Spleen (tissue), 11 donors: Measurements from ENCODE around the gene SASH1. TPM values are rescaled to one million over a fixed set of nuclear protein-coding genes. Genes with fewer than 3 reads are reported as not detected.
A peak's percentile ranks its signal among the peaks of the same experiment; 100 is the strongest.

Experiments used
- DNase-seq: peaks from one replicate; pipeline ENCODE4 v3.0.0-alpha.2; 2020
- H3K27ac ChIP-seq, 8 donors: fragments of 200-600 bp; sonication (generic) in 7 of 8; 1 replicate in 4 of 8; 2 replicates in 4 of 8; pipeline versions ENCODE4 v1.5.0 to v1.8.0; 2016 to 2021; ENCODE audit warnings: inconsistent platforms in 4 of 8, mild to moderate bottlenecking in 4 of 8, moderate library complexity in 1 of 8
- H3K27me3 ChIP-seq, 7 donors: fragments of 200-600 bp; sonication (generic) in 6 of 7; replicated peaks in 1 of 7; 1 replicate in 4 of 7; 2 replicates in 3 of 7; pipeline versions ENCODE4 v1.5.0 to v1.8.0; 2016 to 2021; ENCODE audit warnings: inconsistent platforms in 3 of 7, mild to moderate bottlenecking in 1 of 7
- H3K36me3 ChIP-seq, 6 donors: fragments of 200-600 bp; sonication (generic) in 5 of 6; 1 replicate in 4 of 6; 2 replicates in 2 of 6; pipeline versions ENCODE4 v1.5.0 to v1.8.0; 2016 to 2021; ENCODE audit warnings: inconsistent platforms in 2 of 6
- H3K4me1 ChIP-seq, 6 donors: fragments of 200-600 bp; sonication (generic) in 5 of 6; 1 replicate in 3 of 6; 2 replicates in 3 of 6; pipeline versions ENCODE4 v1.5.0 to v1.8.0; 2016 to 2021; ENCODE audit warnings: inconsistent platforms in 3 of 6
- H3K4me3 ChIP-seq, 8 donors: fragments of 200-600 bp; sonication (generic) in 7 of 8; 1 replicate in 4 of 8; 2 replicates in 4 of 8; pipeline versions ENCODE4 v1.5.0 to v1.8.0; 2016 to 2021; ENCODE audit warnings: inconsistent platforms in 4 of 8, mild to moderate bottlenecking in 4 of 8, moderate library complexity in 2 of 8
- H3K9me3 ChIP-seq, 8 donors: fragments of 200-600 bp; sonication (generic) in 7 of 8; 1 replicate in 4 of 8; 2 replicates in 4 of 8; pipeline versions ENCODE4 v1.5.0 to v1.8.0; 2016 to 2021; ENCODE audit warnings: inconsistent platforms in 4 of 8
- POLR2A ChIP-seq, 3 donors: fragments of 450-650 bp; IDR thresholded peaks; one replicate each; pipeline ENCODE4 v1.5.1; 2017; ENCODE audit warnings: antibody characterized with exemption in 3 of 3, mild to moderate bottlenecking in 1 of 3
- POLR2AphosphoS5 ChIP-seq, 3 donors: sonication (generic); formaldehyde crosslinking; IDR thresholded peaks; one replicate each; pipeline ENCODE4 v1.5.1; 2017; ENCODE audit warnings: antibody characterized with exemption in 3 of 3
- WGBS, 5 donors: extraction: QIAGEN DNeasy Blood & Tissue Kit in 3 of 5; methylation state at CpG; one replicate each; pipeline versions ENCODE4 v1.1.5 to v1.1.7; 2013 to 2018; 5-methylcytosine and 5-hydroxymethylcytosine counted together
- intact Hi-C: fragments of 100-400 bp; cut with DNase I; formaldehyde crosslinking; loops from one replicate; pipeline ENCODE4 v1.15.0; 2023; ENCODE audit warnings: low total_unique reads
- polyA plus RNA-seq, 3 donors: library from polyadenylated mRNA; stranded (reverse); fragments of 200-250 nt; gene quantifications; one replicate each; pipeline ENCODE4 v1.2.1, GENCODE V29; 2013
- total RNA-seq, 7 donors: library from RNA; depleted of rRNA in 3 of 7; stranded (reverse); fragments of >200 nt in 3 of 7; fragmentation: NEBNext Ultra II Directional in 4 of 7; extraction: Animal tissue kit (Norgen Biotek cat#: 25700) in 4 of 7; gene quantifications; one replicate each; pipeline versions ENCODE4 v1.1.0 to v1.2.1, GENCODE V29; 2016 to 2021
- TF ChIP-seq, protein P1 (sequence below), 11 experiments: fragments of 200-600 bp in 7 of 11; fragments of 450-650 bp in 4 of 11; sonication (generic) in 4 of 11; IDR thresholded peaks in 8 of 11; conservative IDR thresholded peaks in 3 of 11; 1 replicate in 7 of 11; 2 replicates in 4 of 11; pipeline versions ENCODE4 v1.4.0 to v1.8.0; 2016 to 2021; ENCODE audit warnings: antibody characterized with exemption in 11 of 11, inconsistent platforms in 4 of 11, mild to moderate bottlenecking in 1 of 11
- donor health status: healthy with polysubstance abuse.
- donor health status: DM: no; HTN: no; CAD: no; lungs with moderate emphysema.
- donor health status: DM: no; HTN: no; CAD: no.
- donor health status: Bipolar disorder and iron deficiency.
- donor health status: healthy.
- donor health status: DM: no; HTN: no; CAD: no.
- donor health status: DM: yes; HTN: yes; CAD: no.

The SASH1 gene
- total and polyA plus RNA-seq, 10 donors, result 3.9 to 103 (median 57.9) TPM

DNA sequence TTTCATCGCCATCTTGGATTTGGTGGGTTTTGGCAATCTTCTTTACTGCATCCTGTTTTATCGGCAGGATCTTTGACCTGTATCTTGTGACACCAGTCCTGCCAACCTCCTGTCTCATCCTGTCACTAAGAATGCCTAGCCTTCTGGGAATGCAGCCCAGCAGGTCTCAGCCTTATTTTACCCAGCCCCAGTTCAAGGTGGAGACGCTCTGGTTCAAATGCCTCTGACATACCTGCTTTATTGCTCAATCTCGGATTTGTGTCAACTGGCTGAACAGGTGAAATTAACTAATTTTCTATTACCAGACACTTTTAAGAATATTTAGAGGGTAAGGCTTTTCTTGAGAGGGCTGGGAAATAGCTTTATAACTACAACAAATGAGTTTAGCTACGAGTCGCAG is 102.5 kb downstream of the SASH1 start:
- intact Hi-C loops, result no loop called here
- TF ChIP-seq POLR2A (IDR thresholded peaks at IDR 0.05) (no peak), POLR2AphosphoS5 (IDR thresholded peaks at IDR 0.05) (no peak)
- TF ChIP-seq, protein P1, sequence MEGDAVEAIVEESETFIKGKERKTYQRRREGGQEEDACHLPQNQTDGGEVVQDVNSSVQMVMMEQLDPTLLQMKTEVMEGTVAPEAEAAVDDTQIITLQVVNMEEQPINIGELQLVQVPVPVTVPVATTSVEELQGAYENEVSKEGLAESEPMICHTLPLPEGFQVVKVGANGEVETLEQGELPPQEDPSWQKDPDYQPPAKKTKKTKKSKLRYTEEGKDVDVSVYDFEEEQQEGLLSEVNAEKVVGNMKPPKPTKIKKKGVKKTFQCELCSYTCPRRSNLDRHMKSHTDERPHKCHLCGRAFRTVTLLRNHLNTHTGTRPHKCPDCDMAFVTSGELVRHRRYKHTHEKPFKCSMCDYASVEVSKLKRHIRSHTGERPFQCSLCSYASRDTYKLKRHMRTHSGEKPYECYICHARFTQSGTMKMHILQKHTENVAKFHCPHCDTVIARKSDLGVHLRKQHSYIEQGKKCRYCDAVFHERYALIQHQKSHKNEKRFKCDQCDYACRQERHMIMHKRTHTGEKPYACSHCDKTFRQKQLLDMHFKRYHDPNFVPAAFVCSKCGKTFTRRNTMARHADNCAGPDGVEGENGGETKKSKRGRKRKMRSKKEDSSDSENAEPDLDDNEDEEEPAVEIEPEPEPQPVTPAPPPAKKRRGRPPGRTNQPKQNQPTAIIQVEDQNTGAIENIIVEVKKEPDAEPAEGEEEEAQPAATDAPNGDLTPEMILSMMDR (IDR thresholded peaks at IDR 0.05 in 8 of 11, conservative IDR thresholded peaks at IDR 0.05 in 3 of 11), result no peak
- Histone ChIP-seq H3K9me3 (no peaks in the 10 kb centered on the region), H3K36me3 (no peaks in the 10 kb centered on the region), H3K27me3 (no peaks in the 10 kb centered on the region), H3K4me3 (no peak overlapping the region), H3K27ac (no peak overlapping the region), H3K4me1 (peaks cover 0 to 30% (median 15%) of the 10 kb centered on the region in 6 donors)
- no peak for DNase-seq
- 71 to 95% (median 78%) methylated on average over 6 of the region's 6 CpGs for WGBS, 5 donors

DNA sequence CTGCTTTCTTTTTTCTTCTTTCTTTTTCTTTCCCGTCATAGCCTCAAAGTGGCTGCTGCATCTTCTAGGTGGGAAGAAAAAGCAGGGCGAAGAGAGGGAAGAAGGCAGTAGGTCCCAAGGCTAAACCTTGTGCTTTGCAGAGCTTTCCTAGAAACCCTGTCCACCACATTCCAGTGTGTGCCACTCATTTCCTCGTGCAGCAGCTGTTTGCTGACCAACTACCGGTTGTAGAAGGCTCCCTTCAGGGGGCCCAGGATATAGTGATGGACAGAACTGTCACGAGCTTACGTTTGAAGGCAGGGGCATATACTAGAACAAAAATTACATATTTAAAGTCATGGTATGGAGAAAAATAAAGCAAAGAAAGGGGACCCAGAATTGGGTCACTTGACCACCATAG is 103.0 kb downstream of the SASH1 start:
- Histone ChIP-seq H3K4me3 (no peak overlapping the region), H3K36me3 (no peaks in the 10 kb centered on the region), H3K9me3 (no peaks in the 10 kb centered on the region), H3K27ac (no peak overlapping the region), H3K27me3 (no peaks in the 10 kb centered on the region), H3K4me1 (peaks cover 0 to 28% (median 15%) of the 10 kb centered on the region in 6 donors)
- DNase-seq, result no peak
- 72 to 85% (median 78%) methylated on average over 6 of the region's 6 CpGs for WGBS, 5 donors
- intact Hi-C loops, result no loop called here
- TF ChIP-seq POLR2AphosphoS5 (IDR thresholded peaks at IDR 0.05) (peak in 1 of 3 donors; percentile 6), POLR2A (IDR thresholded peaks at IDR 0.05) (no peak)

DNA sequence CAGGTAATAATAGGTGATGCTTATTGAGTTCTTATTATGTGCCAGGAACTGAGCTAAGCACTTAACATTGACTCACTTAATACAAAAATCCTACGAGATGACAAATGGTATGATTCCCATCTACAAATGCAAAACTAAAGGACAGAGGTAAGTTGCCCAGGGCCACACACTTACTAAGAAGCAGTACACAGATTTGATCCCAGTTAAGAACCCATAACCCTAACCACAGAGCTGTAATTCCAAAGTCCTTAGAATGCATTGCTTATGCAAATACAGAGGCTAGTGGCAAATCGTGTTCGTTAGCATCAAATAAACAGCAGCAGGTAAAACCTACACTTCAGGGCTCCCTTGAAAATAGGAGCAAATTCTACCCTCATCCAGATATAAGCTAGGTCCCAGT is 104.0 kb downstream of the SASH1 start:
- Histone ChIP-seq H3K9me3 (no peaks in the 10 kb centered on the region), H3K27me3 (no peaks in the 10 kb centered on the region), H3K4me3 (no peak overlapping the region), H3K4me1 (peaks cover 0 to 23% (median 7%) of the 10 kb centered on the region in 6 donors), H3K27ac (no peak overlapping the region), H3K36me3 (no peaks in the 10 kb centered on the region)
- TF ChIP-seq POLR2AphosphoS5 (IDR thresholded peaks at IDR 0.05), result no peak
- TF ChIP-seq POLR2A (IDR thresholded peaks at IDR 0.05), result no peak
- TF ChIP-seq, protein P1 (IDR thresholded peaks at IDR 0.05 in 8 of 11, conservative IDR thresholded peaks at IDR 0.05 in 3 of 11), result no peak
- intact Hi-C loops, result no loop called here
- 80 to 99% (median 90%) methylated on average over 3 of the region's 3 CpGs for WGBS, 5 donors
- DNase-seq, result no peak

DNA sequence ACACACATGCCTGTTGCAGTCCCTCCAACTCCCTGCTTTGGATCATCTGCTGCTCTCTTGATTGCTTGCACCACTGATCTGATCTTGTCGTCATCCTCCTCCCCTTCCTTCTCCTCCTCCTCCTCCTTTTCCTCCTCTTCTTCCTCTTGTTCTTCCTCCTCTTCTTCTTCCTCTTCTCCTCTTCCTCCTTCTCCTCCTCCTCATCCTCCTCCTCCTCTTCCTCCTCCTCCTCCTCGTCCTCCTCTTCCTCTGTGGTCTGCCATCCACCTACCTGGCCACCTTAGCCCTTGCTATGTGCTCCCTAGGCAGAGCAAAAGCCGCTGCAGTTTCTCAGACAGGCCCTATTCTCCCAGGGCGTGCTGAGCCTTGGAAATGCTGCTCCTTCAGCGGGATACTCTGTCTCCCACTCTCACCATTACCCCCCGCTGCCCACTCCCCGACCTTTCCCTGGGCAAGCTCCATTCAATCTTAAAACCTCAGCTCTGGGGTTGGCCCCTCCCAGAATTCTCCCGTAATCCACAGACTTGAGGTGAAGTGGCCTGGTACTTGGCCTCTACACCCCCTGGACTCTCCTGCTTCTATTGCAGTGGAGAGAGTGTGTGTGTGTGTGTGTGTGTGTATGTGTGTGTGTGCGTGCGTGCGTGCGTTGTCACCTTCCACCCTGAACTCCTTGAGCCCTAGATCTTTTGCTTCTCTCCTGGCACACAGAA is 105.0 kb downstream of the SASH1 start:
- DNase-seq, result no peak
- Histone ChIP-seq H3K9me3 (no peaks in the 10 kb centered on the region), H3K27ac (peak overlapping the region in 2 of 8 donors; percentile 3 to 50), H3K36me3 (no peaks in the 10 kb centered on the region), H3K27me3 (no peaks in the 10 kb centered on the region), H3K4me1 (peaks cover 0 to 25% (median 4%) of the 10 kb centered on the region in 6 donors), H3K4me3 (no peak overlapping the region)
- intact Hi-C loops, result no loop called here
- TF ChIP-seq POLR2A (IDR thresholded peaks at IDR 0.05) (no peak), POLR2AphosphoS5 (IDR thresholded peaks at IDR 0.05) (no peak)
- TF ChIP-seq, protein P1 (IDR thresholded peaks at IDR 0.05 in 8 of 11, conservative IDR thresholded peaks at IDR 0.05 in 3 of 11), result no peak
- 79 to 89% (median 82%) methylated on average over 12 of the region's 12 CpGs for WGBS, 5 donors
